Mesendoderm (in vitro differentiated cells): Measurements from ENCODE around the gene TTLL13.
"Not testable (repeated sequence)": the region's sequence is repeated elsewhere in the genome, so short reads cannot be mapped to it uniquely, and the experiment has no call there.

Experiments used
- DNase-seq: peaks from one replicate; pipeline ENCODE4 v3.0.0; 2013
- H2AK5ac ChIP-seq: 2 replicates; pipeline ENCODE4 v1.6.1; 2013; ENCODE audit warnings: low read length, inconsistent platforms
- H2BK120ac ChIP-seq: 2 replicates; pipeline ENCODE4 v1.6.1; 2013; ENCODE audit warnings: low read depth, mild to moderate bottlenecking, low read length, moderate library complexity, mixed read lengths
- H2BK15ac ChIP-seq: replicated peaks from 2 replicates; pipeline ENCODE4 v1.6.1; 2013; ENCODE audit warnings: low read depth, mild to moderate bottlenecking, moderate library complexity
- H2BK5ac ChIP-seq: 2 replicates; pipeline ENCODE4 v1.6.1; 2013; ENCODE audit warnings: low read length, inconsistent platforms
- H3K18ac ChIP-seq: 2 replicates; pipeline ENCODE4 v1.6.1; 2013; ENCODE audit warnings: mild to moderate bottlenecking, low read length, mixed read lengths
- H3K23ac ChIP-seq: one replicate; pipeline ENCODE4 v1.6.1; 2013; ENCODE audit warnings: low read length
- H3K27ac ChIP-seq: 2 replicates; pipeline ENCODE4 v1.5.1; 2013; ENCODE audit warnings: low read depth, mild to moderate bottlenecking, inconsistent platforms, low read length, moderate library complexity
- H3K27me3 ChIP-seq: 2 replicates; pipeline ENCODE4 v1.6.1; 2013; ENCODE audit warnings: low read length, control low read depth, mild to moderate bottlenecking, inconsistent platforms; ENCODE audit not compliant: insufficient read depth, poor library complexity
- H3K36me3 ChIP-seq: 2 replicates; pipeline ENCODE4 v1.6.1; 2013; ENCODE audit warnings: low read length, inconsistent platforms; ENCODE audit not compliant: control insufficient read depth, insufficient read depth
- H3K4ac ChIP-seq: one replicate; pipeline ENCODE4 v1.6.1; 2013; ENCODE audit warnings: low read depth, mild to moderate bottlenecking, low read length, moderate library complexity
- H3K4me1 ChIP-seq: 2 replicates; pipeline ENCODE4 v1.6.1; 2013; ENCODE audit warnings: low read depth, low read length, inconsistent platforms; ENCODE audit not compliant: control insufficient read depth
- H3K4me2 ChIP-seq: 2 replicates; pipeline ENCODE4 v1.6.1; 2013; ENCODE audit warnings: low read length
- H3K4me3 ChIP-seq: 2 replicates; pipeline ENCODE4 v1.5.1; 2013; ENCODE audit warnings: mild to moderate bottlenecking, low read length
- H3K56ac ChIP-seq: one replicate; pipeline ENCODE4 v1.6.1; 2013; ENCODE audit warnings: low read length
- H3K79me1 ChIP-seq: 2 replicates; pipeline ENCODE4 v1.6.1; 2013; ENCODE audit warnings: low read length, inconsistent platforms
- H3K79me2 ChIP-seq: 2 replicates; pipeline ENCODE4 v1.6.1; 2013; ENCODE audit warnings: mild to moderate bottlenecking, low read length; ENCODE audit not compliant: control insufficient read depth, insufficient read depth
- H3K9ac ChIP-seq: 2 replicates; pipeline ENCODE4 v1.6.1; 2013; ENCODE audit warnings: low read length, inconsistent platforms
- H4K5ac ChIP-seq: one replicate; pipeline ENCODE4 v1.6.1; 2013; ENCODE audit warnings: low read length
- H4K8ac ChIP-seq: one replicate; pipeline ENCODE4 v1.6.1; 2013; ENCODE audit warnings: low read depth, mild to moderate bottlenecking, control low read depth, low read length, moderate library complexity
- WGBS: extraction: QIAGEN DNeasy Blood & Tissue Kit; methylation state at CpG from one replicate; pipeline ENCODE4 v1.1.7; 2013; ENCODE audit warnings: low lambda C conversion rate, missing lambda C conversion rate; ENCODE audit not compliant: insufficient coverage; ENCODE audit errors: extremely low coverage; 5-methylcytosine and 5-hydroxymethylcytosine counted together

TTLL13 gene

DNA sequence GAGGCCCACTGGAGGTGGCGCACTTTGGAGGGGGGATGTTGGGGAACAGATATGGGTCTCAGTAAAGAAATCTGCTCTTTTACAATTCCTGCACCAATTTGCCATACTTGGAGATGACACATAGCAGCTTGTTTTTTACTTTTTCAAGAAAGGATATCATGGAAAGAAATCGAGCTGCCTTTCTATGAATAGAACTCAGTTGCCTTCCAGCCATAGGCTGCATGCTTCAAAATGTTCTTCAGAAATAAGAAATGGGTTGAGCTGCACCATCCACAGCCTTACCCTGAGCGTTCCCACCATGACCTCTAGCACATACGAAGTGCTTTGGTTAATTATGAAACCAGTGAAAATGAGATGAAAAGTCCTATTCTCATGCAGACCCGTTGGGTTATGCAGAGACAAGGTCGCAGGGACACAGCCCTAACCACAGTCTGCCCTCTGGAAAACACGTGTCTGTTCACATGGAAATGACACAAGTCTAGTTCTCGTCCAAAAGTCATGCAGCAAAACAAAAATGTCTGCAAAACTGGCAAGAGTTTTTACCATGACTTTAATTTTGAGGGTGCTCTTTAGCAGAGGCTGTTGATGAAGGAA, 52.4 kb downstream of the TTLL13 start:
- no peak overlapping the region for H2BK15ac ChIP-seq
- H3K4me1 ChIP-seq = no peaks in the 10 kb centered on the region
- no peak overlapping the region for H2BK5ac ChIP-seq
- no peaks in the 10 kb centered on the region for H3K79me1 ChIP-seq
- no peak overlapping the region for H3K9ac ChIP-seq
- H4K8ac ChIP-seq = no peak overlapping the region
- H3K27me3 ChIP-seq = no peaks in the 10 kb centered on the region
- H3K27ac ChIP-seq = no peak overlapping the region
- no peak overlapping the region for H3K4ac ChIP-seq
- no peak overlapping the region for H3K18ac ChIP-seq
- H3K36me3 ChIP-seq = no peaks in the 10 kb centered on the region
- no peak overlapping the region for H3K4me2 ChIP-seq
- DNase-seq = no peak
- no peak overlapping the region for H4K5ac ChIP-seq
- H3K4me3 ChIP-seq = no peak overlapping the region
- no peak overlapping the region for H2AK5ac ChIP-seq
- WGBS = no CpG with 5 or more reads among the region's 8 CpGs
- H3K79me2 ChIP-seq = no peaks in the 10 kb centered on the region
- H2BK120ac ChIP-seq = no peak overlapping the region
- no peak overlapping the region for H3K23ac ChIP-seq
- no peak overlapping the region for H3K56ac ChIP-seq

DNA sequence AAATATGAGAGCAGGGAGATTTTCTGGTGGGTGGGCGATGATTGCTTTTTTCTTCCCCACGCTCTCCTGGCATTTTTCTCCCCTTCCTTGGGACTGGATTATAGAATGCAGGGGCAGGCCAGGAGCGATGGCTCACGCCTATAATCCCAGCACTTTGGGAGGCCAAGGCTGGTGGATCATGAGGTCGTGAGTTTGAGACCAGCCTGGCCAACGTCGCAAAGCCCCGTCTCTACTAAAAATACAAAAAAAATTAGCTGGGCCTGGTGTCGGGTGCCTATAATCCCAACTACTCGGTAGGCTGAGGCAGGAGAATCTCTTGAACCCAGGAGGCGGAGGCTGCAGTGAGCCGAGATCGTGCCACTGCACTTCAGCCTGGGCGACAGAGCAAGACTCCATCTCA, 56.0 kb downstream of the TTLL13 start:
- not testable (repeated sequence) for DNase-seq, H3K4me1 ChIP-seq, H3K36me3 ChIP-seq, H3K18ac ChIP-seq, H3K79me2 ChIP-seq, H2BK120ac ChIP-seq, H3K27me3 ChIP-seq, H2BK15ac ChIP-seq, H3K4ac ChIP-seq, H2BK5ac ChIP-seq, H2AK5ac ChIP-seq, H3K23ac ChIP-seq, H3K4me3 ChIP-seq, H3K79me1 ChIP-seq, H3K9ac ChIP-seq, H4K8ac ChIP-seq, H4K5ac ChIP-seq, H3K27ac ChIP-seq, H3K4me2 ChIP-seq, H3K56ac ChIP-seq
- WGBS = no CpG with 5 or more reads among the region's 14 CpGs

DNA sequence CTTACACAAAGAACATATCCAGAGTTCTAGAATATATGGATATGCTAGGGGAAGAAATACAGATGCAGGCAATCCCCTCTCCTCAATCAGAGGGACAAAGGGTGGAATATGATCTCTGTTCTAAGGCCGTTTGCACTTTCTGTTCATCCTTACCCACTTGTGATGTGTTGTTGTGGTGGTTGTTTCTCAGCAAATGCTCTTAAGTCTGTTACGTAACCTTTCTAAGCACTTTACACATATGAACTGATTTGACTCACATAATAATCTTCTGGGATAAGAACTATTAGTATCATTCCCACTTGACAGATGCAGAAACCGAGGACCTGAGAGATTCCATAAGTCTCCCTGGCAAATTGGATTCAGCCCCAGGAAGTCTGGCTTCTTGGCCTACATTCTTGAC, 56.6 kb downstream of the TTLL13 start:
- no peak overlapping the region for H3K56ac ChIP-seq
- H3K4ac ChIP-seq = no peak overlapping the region
- H2AK5ac ChIP-seq = no peak overlapping the region
- no peaks in the 10 kb centered on the region for H3K4me1 ChIP-seq
- H4K5ac ChIP-seq = no peak overlapping the region
- no peak overlapping the region for H2BK120ac ChIP-seq
- H3K4me2 ChIP-seq = no peak overlapping the region
- DNase-seq = no peak
- H3K27ac ChIP-seq = no peak overlapping the region
- no peak overlapping the region for H3K18ac ChIP-seq
- no peak overlapping the region for H3K9ac ChIP-seq
- no peak overlapping the region for H2BK15ac ChIP-seq
- no peaks in the 10 kb centered on the region for H3K79me1 ChIP-seq
- H4K8ac ChIP-seq = no peak overlapping the region
- no peak overlapping the region for H3K23ac ChIP-seq
- no peaks in the 10 kb centered on the region for H3K36me3 ChIP-seq
- no peaks in the 10 kb centered on the region for H3K79me2 ChIP-seq
- WGBS = no CpG with 5 or more reads among the region's 3 CpGs
- H3K4me3 ChIP-seq = no peak overlapping the region
- no peaks in the 10 kb centered on the region for H3K27me3 ChIP-seq
- no peak overlapping the region for H2BK5ac ChIP-seq

DNA sequence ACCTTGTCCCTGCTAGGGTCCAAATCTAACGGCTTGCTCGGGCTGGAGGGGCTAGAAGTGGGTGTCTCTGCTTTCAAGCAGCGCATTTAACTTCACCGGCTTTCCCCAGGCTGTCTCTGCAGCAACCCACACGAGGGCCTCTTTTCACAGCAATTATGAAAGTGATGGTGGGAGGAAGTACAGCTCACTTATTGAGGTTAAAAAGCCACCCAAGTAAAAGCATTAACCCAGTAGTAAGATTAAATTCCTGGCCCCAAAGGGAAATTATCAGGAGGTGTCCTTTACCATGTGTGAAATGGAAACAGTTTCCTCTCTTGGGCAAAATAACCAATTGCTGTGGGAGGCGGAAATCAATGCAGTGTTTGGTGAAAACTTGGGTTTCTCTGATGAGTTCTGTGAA, 57.2 kb downstream of the TTLL13 start:
- no peak overlapping the region for H4K8ac ChIP-seq
- WGBS = no CpG with 5 or more reads among the region's 6 CpGs

DNA sequence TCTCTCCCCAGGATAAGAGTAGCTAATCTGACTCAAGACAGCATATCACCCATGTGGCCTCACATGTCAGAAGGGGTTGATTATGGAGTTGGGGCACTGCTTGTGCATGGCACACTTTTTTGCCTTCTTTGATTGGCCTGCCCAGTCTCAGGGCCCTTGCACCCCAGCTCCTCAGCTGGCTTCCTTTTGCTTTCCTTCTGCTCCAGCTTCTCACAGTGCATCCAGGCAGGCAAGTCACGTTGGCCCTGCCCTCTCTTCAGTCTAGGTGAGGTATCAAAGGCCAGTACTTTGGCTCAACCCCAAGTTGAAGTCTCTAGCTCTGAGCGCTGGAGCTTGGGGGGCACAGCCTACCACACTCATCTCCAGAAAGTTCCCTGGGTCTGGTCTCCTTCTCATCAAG, 58.3 kb downstream of the TTLL13 start:
- Histone ChIP-seq H2BK120ac (no peak overlapping the region), H3K4me3 (no peak overlapping the region), H3K27ac (no peak overlapping the region), H3K27me3 (no peaks in the 10 kb centered on the region), H2BK5ac (no peak overlapping the region), H3K4ac (no peak overlapping the region), H3K4me1 (no peaks in the 10 kb centered on the region), H2BK15ac (no peak overlapping the region), H3K18ac (no peak overlapping the region), H2AK5ac (no peak overlapping the region), H3K23ac (no peak overlapping the region), H4K8ac (no peak overlapping the region), H3K56ac (no peak overlapping the region), H4K5ac (no peak overlapping the region), H3K36me3 (no peaks in the 10 kb centered on the region), H3K9ac (no peak overlapping the region), H3K79me1 (no peaks in the 10 kb centered on the region), H3K79me2 (no peaks in the 10 kb centered on the region), H3K4me2 (no peak overlapping the region)
- no CpG with 5 or more reads among the region's 2 CpGs for WGBS
- DNase-seq = no peak

More for the DNA sequence above, 57.2 kb downstream of the TTLL13 start:
- H3K4me3 ChIP-seq = no peak overlapping the region
- H3K56ac ChIP-seq = no peak overlapping the region
- no peak overlapping the region for H3K4ac ChIP-seq
- no peaks in the 10 kb centered on the region for H3K4me1 ChIP-seq
- H2BK120ac ChIP-seq = no peak overlapping the region
- H3K23ac ChIP-seq = no peak overlapping the region
- no peak overlapping the region for H3K9ac ChIP-seq
- no peaks in the 10 kb centered on the region for H3K79me1 ChIP-seq
- no peaks in the 10 kb centered on the region for H3K27me3 ChIP-seq
- H3K18ac ChIP-seq = no peak overlapping the region
- H2AK5ac ChIP-seq = no peak overlapping the region
- H4K5ac ChIP-seq = no peak overlapping the region
- H2BK5ac ChIP-seq = no peak overlapping the region
- H3K4me2 ChIP-seq = no peak overlapping the region
- H3K36me3 ChIP-seq = no peaks in the 10 kb centered on the region
- DNase-seq = no peak
- no peak overlapping the region for H3K27ac ChIP-seq
- H2BK15ac ChIP-seq = no peak overlapping the region
- H3K79me2 ChIP-seq = no peaks in the 10 kb centered on the region

DNA sequence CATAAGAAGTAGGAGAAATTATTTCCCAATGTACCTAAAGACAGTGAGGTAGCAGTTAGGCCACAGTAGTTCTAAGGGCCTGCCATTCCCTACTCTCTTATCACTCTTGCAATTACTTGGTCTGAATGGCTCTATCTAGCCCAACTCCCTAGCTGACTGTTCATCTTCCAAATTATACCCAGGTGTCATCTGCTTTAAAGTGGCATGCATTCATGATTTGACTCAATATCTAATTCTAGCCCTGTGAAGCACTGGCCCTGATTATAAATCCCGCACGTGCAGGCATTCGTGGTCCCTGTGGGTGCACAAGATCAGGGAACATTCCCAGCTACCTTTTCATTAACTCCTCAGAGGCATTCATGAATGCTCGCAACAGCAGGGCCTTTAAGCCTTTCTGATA, 59.7 kb downstream of the TTLL13 start:
- Histone ChIP-seq H3K4ac (no peak overlapping the region), H2BK5ac (no peak overlapping the region), H2BK120ac (no peak overlapping the region), H4K8ac (no peak overlapping the region), H2AK5ac (no peak overlapping the region), H3K36me3 (no peaks in the 10 kb centered on the region), H4K5ac (no peak overlapping the region), H3K56ac (no peak overlapping the region), H3K79me1 (no peaks in the 10 kb centered on the region), H3K4me2 (no peak overlapping the region), H3K23ac (no peak overlapping the region), H3K4me1 (no peaks in the 10 kb centered on the region), H3K79me2 (no peaks in the 10 kb centered on the region), H3K27me3 (no peaks in the 10 kb centered on the region), H2BK15ac (no peak overlapping the region), H3K27ac (no peak overlapping the region), H3K4me3 (no peak overlapping the region), H3K18ac (no peak overlapping the region), H3K9ac (no peak overlapping the region)
- no CpG with 5 or more reads among the region's 4 CpGs for WGBS
- DNase-seq = no peak
